GM12892 (cell line): ENCODE results near the gene DUT. TPM values are rescaled to one million over a fixed set of nuclear protein-coding genes. Genes with fewer than 3 reads are reported as not detected.

Experiments
- DNase-seq: peaks from one replicate; pipeline ENCODE4 v3.0.0; 2011; ENCODE audit not compliant: insufficient read length
- FAIRE-seq: peaks from 2 replicates; lab custom pipeline; 2011; peaks lifted over from hg19 to GRCh38; lab: Jason Lieb, UNC
- POLR2A ChIP-seq: IDR thresholded peaks from 2 replicates; pipeline ENCODE4 v1.6.1; 2011; ENCODE audit warnings: low read depth, low read length, control low read depth
- POLR2AphosphoS5 ChIP-seq: IDR thresholded peaks from 2 replicates; pipeline ENCODE4 v1.6.1; 2011; ENCODE audit warnings: low read depth, low read length, control low read depth
- TAF1 ChIP-seq: IDR thresholded peaks from 2 replicates; pipeline ENCODE4 v1.6.1; 2011; ENCODE audit warnings: low read depth, mild to moderate bottlenecking, control low read depth, low read length, borderline replicate concordance
- polyA plus RNA-seq: library from polyadenylated mRNA; unstranded; fragments of >200 nt; gene quantifications from one replicate; pipeline ENCODE4 v1.2.1, GENCODE V29; 2012; ENCODE audit warnings: missing spikeins, inconsistent platforms; ENCODE audit not compliant: missing spikeins

Gene DUT
- 155 TPM for polyA plus RNA-seq

- peak; percentile 59 for DNase-seq
- TF ChIP-seq POLR2A (peak; percentile 85), TAF1 (peak; percentile 59), POLR2AphosphoS5 (peak; percentile 71)
- FAIRE-seq = peak; percentile 96
Observed at GRCh38 chr15:48330855-48331795, at the start of gene DUT. TSS of gene DUT (plus strand) at chr15:48331429. CDS start at chr15:48331516, 87 bp downstream.

- DNase-seq (no peak), FAIRE-seq (no peak)
- no peak for TF ChIP-seq POLR2A
- TF ChIP-seq TAF1 = no peak
- TF ChIP-seq POLR2AphosphoS5 = no peak
Observed at GRCh38 chr15:48281674-48282073, 49.6 kb upstream of the DUT start.

- DNase-seq = no peak
- FAIRE-seq = no peak
- no peak for TF ChIP-seq POLR2AphosphoS5
- TF ChIP-seq TAF1 = no peak
- TF ChIP-seq POLR2A = no peak
Observed at GRCh38 chr15:48282216-48282615, 49.0 kb upstream of the DUT start.

GRCh38 chr15:48283396-48284145, 47.7 kb upstream of the DUT start:
- FAIRE-seq (no peak), DNase-seq (no peak)
- TF ChIP-seq POLR2AphosphoS5 (no peak), TAF1 (no peak), POLR2A (no peak)

- DNase-seq (peak; percentile 3), FAIRE-seq (peak; percentile 85)
- TF ChIP-seq TAF1 = no peak
- no peak for TF ChIP-seq POLR2A
- no peak for TF ChIP-seq POLR2AphosphoS5
Observed at GRCh38 chr15:48285329-48286214, 45.7 kb upstream of the DUT start.

GRCh38 chr15:48289628-48290027, 41.6 kb upstream of the DUT start:
- TF ChIP-seq POLR2AphosphoS5 = no peak
- no peak for TF ChIP-seq TAF1
- no peak for TF ChIP-seq POLR2A
- DNase-seq = no peak
- FAIRE-seq = no peak

GRCh38 chr15:48292458-48292857, 38.8 kb upstream of the DUT start:
- TF ChIP-seq POLR2AphosphoS5 (no peak), TAF1 (no peak), POLR2A (no peak)
- no peak for FAIRE-seq
- no peak for DNase-seq

GRCh38 chr15:48297668-48298067, 33.6 kb upstream of the DUT start:
- DNase-seq = no peak
- no peak for TF ChIP-seq TAF1
- TF ChIP-seq POLR2A = no peak
- no peak for TF ChIP-seq POLR2AphosphoS5
- FAIRE-seq = no peak

GRCh38 chr15:48298914-48299313, 32.3 kb upstream of the DUT start:
- FAIRE-seq = no peak
- TF ChIP-seq POLR2A (no peak), POLR2AphosphoS5 (no peak), TAF1 (no peak)
- no peak for DNase-seq

GRCh38 chr15:48300038-48300437, 31.2 kb upstream of the DUT start:
- FAIRE-seq (no peak), DNase-seq (no peak)
- TF ChIP-seq POLR2A (no peak), POLR2AphosphoS5 (no peak)

GRCh38 chr15:48304398-48304797, 26.8 kb upstream of the DUT start:
- no peak for TF ChIP-seq POLR2A
- no peak for TF ChIP-seq TAF1
- no peak for TF ChIP-seq POLR2AphosphoS5
- FAIRE-seq (no peak), DNase-seq (no peak)
